ENCODE results near the gene OXGR1. TPM values are rescaled to one million over a fixed set of nuclear protein-coding genes. Genes with fewer than 3 reads are reported as not detected.

The OXGR1 gene
- total and polyA plus RNA-seq, 9 of the 15 experiments (the other 6 are each of a cell fraction or from before 2014, with no cell fraction given) = 0.03 TPM; not detected in 8

DNA sequence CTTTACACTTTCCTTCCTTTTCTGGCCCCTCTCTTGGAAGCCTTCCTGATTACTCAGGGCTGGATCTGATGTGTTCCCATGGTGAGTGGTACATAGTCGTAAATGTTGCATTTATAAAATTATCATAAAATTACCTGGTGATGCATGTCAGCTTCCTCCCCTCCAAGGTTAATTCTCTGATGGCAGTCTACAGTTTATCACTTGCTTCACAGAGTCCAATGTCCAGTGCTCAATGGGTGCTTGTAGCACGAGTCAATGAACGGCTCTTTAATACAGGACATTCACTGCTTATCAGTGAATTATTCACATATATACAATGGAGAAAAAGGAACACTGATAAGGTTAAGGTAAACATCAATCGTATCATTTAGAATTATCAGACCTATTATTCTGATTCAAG lies 27.0 kb upstream of the OXGR1 start (continued):
- TF ChIP-seq, protein P1, sequence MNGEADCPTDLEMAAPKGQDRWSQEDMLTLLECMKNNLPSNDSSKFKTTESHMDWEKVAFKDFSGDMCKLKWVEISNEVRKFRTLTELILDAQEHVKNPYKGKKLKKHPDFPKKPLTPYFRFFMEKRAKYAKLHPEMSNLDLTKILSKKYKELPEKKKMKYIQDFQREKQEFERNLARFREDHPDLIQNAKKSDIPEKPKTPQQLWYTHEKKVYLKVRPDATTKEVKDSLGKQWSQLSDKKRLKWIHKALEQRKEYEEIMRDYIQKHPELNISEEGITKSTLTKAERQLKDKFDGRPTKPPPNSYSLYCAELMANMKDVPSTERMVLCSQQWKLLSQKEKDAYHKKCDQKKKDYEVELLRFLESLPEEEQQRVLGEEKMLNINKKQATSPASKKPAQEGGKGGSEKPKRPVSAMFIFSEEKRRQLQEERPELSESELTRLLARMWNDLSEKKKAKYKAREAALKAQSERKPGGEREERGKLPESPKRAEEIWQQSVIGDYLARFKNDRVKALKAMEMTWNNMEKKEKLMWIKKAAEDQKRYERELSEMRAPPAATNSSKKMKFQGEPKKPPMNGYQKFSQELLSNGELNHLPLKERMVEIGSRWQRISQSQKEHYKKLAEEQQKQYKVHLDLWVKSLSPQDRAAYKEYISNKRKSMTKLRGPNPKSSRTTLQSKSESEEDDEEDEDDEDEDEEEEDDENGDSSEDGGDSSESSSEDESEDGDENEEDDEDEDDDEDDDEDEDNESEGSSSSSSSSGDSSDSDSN (IDR thresholded peaks at IDR 0.05; ENCODE audit: borderline replicate concordance in 1 of 2, low read depth in 2 of 2, low read length in 2 of 2) = no peak

DNA sequence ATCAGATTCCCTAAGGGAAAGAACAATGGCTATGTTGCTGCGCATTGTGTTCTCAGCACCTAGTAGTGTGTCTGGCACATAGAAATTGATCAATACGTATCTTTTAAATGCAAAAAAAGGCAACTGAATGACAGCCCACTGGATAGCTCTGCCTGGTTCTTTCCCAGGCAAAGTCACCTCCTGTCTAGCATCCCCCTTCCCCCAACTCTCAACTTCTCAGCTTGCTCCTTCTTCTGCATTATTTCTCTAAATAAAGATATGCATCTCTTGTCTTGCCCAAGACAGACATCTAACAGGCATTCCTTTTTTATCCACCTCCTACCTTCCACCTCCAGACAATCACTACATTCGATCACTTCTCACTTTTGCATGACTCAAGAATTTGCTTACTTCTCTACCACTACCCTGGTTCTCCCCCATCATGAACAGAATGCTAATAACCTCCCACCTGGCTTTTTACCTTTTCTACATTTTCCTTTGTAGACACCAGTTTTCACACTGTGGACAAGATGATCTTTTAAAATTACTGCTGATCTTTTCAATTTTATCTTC lies 26.5 kb upstream of the OXGR1 start:
- WGBS (ENCODE audit: insufficient coverage, low coverage, missing lambda C conversion rate) = 0% methylated on average over 3 of the region's 3 CpGs

More for the DNA sequence above, 26.5 kb upstream of the OXGR1 start:
- ChIA-PET CTCF (ENCODE audit: low intra/inter-chr PET ratio) (no interaction called here), POLR2A (no interaction called here)
- Histone ChIP-seq H3K9me3 (replicated peaks; ENCODE audit: control insufficient read depth, insufficient read depth, low read depth, low read length) (no peaks in the 10 kb centered on the region), H3K27ac (ENCODE audit: extremely low read depth, low read depth, low read length) (no peak overlapping the region), H4K20me1 (replicated peaks; ENCODE audit: control insufficient read depth, insufficient read depth, low read length) (no peaks in the 10 kb centered on the region), H3K4me3 (no peak overlapping the region), H2AFZ (ENCODE audit: low read depth, low read length) (no peak overlapping the region), H3K9ac (ENCODE audit: insufficient read depth in 1 of 2, low read depth in 2 of 2, low read length in 2 of 2) (no peak overlapping the region), H3K4me2 (ENCODE audit: insufficient read depth, low read length) (no peak overlapping the region), H3K4me1 (replicated peaks in 1 of 2; ENCODE audit: control insufficient read depth in 2 of 2, insufficient read depth in 2 of 2, low read length in 2 of 2) (no peaks in the 10 kb centered on the region), H3K79me2 (ENCODE audit: control insufficient read depth, insufficient read depth, low read length) (no peaks in the 10 kb centered on the region), H3K36me3 (ENCODE audit: control insufficient read depth, insufficient read depth, low read length) (no peaks in the 10 kb centered on the region), H3K27me3 (ENCODE audit: control insufficient read depth in 2 of 2, insufficient read depth in 2 of 2, low read length in 2 of 2) (no peaks in the 10 kb centered on the region; a peak in 1 of 5 replicates), H3K9me1 (ENCODE audit: control insufficient read depth, insufficient read depth, low read length) (no peaks in the 10 kb centered on the region)
- intact Hi-C loops (cut with micrococcal nuclease) (no loop called here), in situ Hi-C loops (cut with MboI) (no loop called here)
- ATAC-seq (no peak), FAIRE-seq (no peak), DNase-seq (ENCODE audit: extremely low read depth in 1 of 4, low spot score in 3 of 4) (no peak)
- BruUV-seq (replicated peaks) = no TSS peak
- no peak for TF ChIP-seq PRMT5 (CRISPR knock-in tag; IDR thresholded peaks at IDR 0.05)
- no peak for TF ChIP-seq CBX5 (IDR thresholded peaks at IDR 0.05; ENCODE audit: borderline replicate concordance, low read depth)
- TF ChIP-seq, protein P2, sequence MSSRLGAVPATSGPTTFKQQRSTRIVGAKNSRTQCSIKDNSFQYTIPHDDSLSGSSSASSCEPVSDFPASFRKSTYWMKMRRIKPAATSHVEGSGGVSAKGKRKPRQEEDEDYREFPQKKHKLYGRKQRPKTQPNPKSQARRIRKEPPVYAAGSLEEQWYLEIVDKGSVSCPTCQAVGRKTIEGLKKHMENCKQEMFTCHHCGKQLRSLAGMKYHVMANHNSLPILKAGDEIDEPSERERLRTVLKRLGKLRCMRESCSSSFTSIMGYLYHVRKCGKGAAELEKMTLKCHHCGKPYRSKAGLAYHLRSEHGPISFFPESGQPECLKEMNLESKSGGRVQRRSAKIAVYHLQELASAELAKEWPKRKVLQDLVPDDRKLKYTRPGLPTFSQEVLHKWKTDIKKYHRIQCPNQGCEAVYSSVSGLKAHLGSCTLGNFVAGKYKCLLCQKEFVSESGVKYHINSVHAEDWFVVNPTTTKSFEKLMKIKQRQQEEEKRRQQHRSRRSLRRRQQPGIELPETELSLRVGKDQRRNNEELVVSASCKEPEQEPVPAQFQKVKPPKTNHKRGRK (tag; IDR thresholded peaks at IDR 0.05) = no peak
- no peak for TF ChIP-seq EP300 (IDR thresholded peaks at IDR 0.05; ENCODE audit: low read length)
- TF ChIP-seq FOXJ3 (CRISPR knock-in tag; IDR thresholded peaks at IDR 0.05) = no peak
- TF ChIP-seq, protein P3, sequence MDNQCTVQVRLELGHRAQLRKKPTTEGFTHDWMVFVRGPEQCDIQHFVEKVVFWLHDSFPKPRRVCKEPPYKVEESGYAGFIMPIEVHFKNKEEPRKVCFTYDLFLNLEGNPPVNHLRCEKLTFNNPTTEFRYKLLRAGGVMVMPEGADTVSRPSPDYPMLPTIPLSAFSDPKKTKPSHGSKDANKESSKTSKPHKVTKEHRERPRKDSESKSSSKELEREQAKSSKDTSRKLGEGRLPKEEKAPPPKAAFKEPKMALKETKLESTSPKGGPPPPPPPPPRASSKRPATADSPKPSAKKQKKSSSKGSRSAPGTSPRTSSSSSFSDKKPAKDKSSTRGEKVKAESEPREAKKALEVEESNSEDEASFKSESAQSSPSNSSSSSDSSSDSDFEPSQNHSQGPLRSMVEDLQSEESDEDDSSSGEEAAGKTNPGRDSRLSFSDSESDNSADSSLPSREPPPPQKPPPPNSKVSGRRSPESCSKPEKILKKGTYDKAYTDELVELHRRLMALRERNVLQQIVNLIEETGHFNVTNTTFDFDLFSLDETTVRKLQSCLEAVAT (IDR thresholded peaks at IDR 0.05) = no peak
- no peak for TF ChIP-seq TGIF2 (CRISPR knock-in tag; IDR thresholded peaks at IDR 0.05)
- TF ChIP-seq CHD1 (IDR thresholded peaks at IDR 0.05; ENCODE audit: low read length) = no peak
- no peak for TF ChIP-seq E2F3 (CRISPR knock-in tag; IDR thresholded peaks at IDR 0.05)
- TF ChIP-seq TBL1XR1 (IDR thresholded peaks at IDR 0.05; ENCODE audit: low read length in 2 of 2) = no peak

Data from K562 (cell line).